Endometrial microvascular endothelial cells (primary cell): ENCODE results near the gene ZNF335. TPM values are rescaled to one million over a fixed set of nuclear protein-coding genes. Genes with fewer than 3 reads are reported as not detected.
"Not testable (repeated sequence)": the region's sequence is repeated elsewhere in the genome, so short reads cannot be mapped to it uniquely, and the experiment has no call there.

Experiments used
- in situ Hi-C: cut with HindIII; loops from 2 replicates; pipeline ENCODE4 v1.10.0; 2017; ENCODE audit warnings: low sequenced_read_pairs, low pct_unique_long_range_greater_than_20kb; ENCODE audit errors: inconsistent ontology term
- total RNA-seq: library from RNA; depleted of rRNA; stranded (reverse); fragments of >200 nt; gene quantifications from one replicate; pipeline ENCODE4 v1.2.3, GENCODE V29; 2015; ENCODE audit errors: inconsistent ontology term

ZNF335 gene
- total RNA-seq, 1 donor from 2014 or later, result 13.2 TPM

DNA sequence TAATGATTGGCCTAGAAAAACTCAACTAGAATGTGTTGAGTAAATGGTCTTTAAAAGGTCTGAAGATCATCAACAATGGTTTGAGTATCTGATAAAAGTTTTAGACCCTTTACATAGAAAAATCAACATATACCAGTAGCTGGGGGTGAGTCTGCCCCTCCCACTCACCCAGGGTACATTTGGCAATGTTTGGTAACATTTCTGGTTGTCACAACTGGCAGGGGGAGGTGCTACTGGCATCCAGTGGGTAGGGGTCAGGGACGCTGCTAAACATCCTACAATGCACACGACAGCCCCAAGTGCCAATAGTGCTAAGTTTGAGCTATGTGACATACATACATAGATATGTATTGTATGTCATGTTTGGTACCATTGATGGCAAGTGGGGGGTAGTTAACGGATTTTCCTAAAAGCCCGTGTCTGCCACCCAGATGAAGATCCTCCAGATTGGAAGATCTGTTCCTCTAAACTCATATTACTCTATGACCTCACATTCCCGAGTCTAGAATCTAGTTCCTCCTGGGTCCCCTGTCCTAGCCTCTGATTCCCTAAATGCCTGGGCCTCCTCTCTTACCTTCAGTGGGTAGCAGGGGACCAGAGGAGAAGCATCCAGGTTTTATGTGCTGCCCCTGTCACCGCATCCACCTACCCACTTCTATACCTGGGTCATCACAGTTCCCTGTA lies 34.2 kb upstream of the ZNF335 start:
- in situ Hi-C loops, result no loop called here

GRCh38 chr20:46004889-46005473 lies 33.0 kb upstream of the ZNF335 start:
- in situ Hi-C loops, result no loop called here

DNA sequence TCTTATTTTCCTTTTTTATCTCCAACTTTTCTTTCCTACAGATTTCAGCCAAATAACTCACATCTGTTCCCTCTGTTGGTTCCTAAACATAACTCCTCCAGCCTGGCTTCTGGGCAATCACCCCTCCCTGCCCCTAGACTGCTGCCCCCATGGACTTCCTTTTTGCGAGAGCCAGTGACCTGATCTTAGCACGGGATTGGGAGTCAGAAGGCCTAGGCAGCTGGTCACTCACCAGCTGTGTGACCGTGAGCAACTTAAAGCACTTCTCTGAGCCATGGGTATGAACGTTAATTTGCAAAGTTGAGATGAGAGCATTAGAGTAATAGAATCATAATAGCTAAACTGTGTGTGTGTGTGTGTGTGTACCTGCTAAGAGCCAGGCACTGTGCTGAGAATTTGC lies 32.2 kb upstream of the ZNF335 start:
- in situ Hi-C loops, result no loop called here

GRCh38 chr20:46002008-46002407 lies 30.0 kb upstream of the ZNF335 start:
- in situ Hi-C loops, result no loop called here

- in situ Hi-C loops, result no loop called here
Observed at GRCh38 chr20:46001498-46001897, 29.5 kb upstream of the ZNF335 start.

DNA sequence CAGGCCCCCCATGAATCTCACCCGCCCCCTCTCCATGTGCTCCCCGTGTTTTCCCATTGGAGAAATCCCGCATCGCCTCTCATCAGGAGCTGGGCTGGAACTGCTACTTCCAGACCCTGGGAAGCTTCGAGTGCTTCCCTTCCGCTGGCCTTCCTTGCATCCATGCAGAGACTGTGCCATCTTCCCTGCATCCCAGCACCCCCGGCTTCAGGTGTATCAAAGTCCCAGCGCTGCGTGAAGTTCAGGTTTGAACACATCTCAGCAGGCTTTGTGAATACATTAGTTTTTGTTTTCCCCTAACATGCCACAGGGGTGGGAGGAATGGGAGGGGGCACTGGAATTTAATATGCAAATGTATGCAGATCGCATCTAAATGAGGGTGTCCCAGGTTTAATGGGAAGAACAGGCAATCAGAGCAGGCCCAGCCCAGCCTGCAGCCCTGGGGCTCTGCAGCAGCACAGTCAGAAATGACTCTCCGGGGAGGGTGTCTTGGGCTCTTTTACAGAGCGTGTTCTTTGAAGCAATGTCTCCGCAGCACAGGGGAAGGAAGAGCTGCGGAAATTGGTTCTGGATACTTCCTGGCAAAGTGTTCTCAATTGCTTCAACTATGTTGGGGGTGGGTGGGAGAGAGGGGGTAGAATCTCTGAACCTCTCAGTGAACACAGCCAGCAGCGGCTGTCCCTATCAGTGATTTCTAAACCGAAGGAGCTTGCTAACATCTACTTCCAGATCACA lies 28.4 kb upstream of the ZNF335 start:
- in situ Hi-C loops, result no loop called here

DNA sequence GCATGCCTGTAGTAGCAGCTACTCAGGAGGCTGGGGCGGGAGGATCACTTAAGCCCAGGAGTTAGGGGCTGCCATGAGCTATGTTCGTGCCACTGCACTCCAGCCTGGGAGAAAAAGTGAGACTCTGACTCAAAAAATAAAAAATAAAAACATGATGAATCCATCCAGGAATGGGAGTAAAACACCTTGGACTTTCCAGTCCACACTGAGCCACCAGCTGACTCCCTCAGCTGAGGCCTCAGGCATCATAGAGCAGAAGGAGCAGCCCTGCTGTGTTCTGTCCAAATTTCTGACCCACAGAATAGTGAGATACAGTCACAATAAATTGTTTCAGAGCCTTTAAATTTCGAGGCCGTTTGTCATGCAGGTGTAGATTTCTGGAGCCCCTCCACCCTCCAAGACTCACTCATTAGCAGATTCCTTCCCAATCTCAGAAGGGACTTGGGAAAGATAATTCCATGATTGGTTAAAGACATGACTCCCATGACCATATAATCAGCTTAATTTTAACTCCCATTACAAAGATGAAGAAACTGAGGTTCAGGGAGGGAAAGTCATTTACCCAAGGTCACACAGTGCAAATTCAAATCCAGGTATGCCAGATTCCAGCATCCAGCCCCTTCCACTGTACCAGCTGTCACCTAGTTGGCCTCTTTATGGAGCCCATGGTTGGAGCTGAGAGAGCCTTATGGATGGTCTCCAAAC lies 27.7 kb upstream of the ZNF335 start:
- in situ Hi-C loops, result no loop called here

DNA sequence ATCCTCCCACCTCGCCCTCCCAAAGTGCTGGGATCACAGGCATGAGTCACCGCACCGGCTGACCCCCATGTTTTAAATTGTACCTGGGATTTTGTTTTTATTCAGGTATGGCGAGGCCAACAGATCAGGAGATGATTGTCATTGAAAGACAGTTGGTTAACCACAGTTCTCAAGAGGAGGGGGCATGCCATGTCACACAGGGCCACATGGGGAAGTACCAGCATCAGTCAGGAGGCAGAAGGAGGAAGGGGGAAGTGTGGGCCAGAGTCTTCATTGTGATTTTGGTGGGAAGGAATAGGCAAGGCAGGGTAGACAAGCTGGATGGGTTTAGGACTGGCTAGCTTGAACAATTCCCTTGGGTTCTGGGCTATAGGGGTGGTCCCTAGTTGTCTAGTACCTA lies 26.8 kb upstream of the ZNF335 start:
- in situ Hi-C loops, result no loop called here

DNA sequence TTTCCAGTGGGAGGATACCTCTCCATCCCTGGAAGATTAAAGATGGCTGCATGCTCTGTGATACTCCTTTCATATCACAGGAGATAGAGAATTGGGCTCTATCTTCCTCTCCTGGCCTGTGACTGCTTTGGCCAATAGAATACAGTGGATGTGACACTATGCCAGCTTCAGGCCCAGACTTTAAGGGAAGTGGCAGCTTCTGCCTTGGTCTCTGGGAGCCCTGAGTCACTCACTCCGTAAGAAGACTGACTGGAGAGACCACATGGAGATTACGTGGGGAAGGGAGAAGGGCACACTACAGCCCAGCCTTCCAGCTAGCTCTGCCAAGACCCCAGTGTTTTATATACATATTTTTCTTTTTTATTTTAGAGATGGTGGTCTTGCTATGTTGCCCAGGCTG lies 26.3 kb upstream of the ZNF335 start:
- in situ Hi-C loops, result no loop called here

DNA sequence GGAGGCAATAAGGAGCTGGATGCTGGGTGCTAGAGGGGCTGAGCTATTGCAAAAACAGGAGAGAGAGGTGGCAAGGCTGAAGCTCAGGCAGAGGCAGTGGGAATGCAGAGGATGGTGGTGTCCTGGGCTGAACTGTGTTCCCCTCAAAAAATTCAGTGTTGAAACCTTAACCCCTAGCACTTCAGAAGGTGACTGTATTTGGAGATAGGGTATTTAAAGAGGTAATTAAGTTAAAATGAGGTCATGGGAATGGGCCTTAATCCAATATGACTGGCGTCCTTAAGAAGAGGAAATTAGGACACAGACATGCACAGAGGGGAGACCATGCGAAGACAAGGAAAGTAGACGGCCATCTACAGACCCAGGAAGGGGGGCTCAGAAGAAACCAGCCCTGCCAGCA lies 25.2 kb upstream of the ZNF335 start:
- in situ Hi-C loops, result no loop called here

DNA sequence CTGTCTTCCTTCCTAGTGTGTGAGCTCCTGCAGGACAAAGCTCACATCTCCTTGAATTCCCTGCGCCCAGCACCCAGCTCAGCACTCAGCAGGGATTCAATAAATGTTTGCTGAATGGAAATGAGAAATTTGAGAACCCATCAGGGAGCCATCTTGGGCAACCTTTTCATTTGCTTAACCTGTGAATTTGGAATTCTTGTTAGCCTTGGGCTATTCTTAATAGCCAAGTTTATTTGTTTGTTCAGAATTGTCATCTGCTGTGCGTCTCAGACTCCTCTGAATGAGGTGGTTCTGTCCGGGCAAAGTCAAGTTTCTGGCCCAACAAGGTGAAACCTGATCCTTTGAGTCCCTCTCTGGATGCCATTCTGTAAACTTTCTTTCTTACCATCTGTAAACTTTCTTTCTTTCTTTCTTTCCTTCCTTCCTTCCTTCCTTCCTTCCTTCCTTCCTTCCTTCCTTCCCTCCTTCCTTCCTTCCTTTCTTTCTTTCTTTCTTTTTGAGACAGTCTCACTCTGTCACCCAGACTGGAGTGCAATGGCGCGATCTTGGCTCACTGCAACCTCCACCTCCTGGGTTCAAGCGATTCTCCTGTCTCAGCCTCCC lies 23.6 kb upstream of the ZNF335 start:
- in situ Hi-C loops, result not testable (repeated sequence)

DNA sequence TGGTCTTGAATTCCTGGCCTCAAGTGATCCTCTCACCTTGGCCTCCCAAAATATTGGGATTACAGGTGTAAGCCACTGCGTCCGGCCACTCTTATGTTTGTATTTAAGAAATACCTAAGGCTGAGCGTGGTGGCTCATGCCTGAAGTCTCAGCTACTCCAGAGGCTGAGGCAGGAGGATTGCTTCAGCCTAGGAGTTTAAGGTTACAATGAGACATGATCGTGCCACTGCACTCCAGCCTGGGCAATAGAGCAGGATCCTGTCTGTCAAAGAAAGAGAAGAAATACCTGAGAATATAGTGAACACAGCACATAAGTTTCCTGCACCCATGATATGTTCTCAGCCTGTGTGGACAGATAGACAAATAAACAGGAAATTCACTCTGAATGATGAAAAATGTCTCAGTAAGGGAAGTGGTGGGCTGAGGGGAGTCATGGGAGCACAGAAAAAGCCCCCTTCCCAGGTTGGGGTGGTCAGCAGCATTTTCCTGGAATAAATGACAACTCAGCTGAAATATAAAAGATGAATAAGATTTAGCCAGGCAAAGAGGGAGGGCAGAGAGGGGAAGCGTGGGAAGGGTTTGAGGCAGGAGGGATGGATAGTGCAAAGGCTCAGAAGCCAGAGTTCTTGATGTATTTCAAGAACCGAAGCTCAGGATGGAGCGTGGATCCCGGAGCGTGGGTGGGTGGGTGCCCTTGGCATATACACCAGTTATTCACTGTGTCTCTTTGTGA lies 22.9 kb upstream of the ZNF335 start:
- in situ Hi-C loops, result no loop called here

DNA sequence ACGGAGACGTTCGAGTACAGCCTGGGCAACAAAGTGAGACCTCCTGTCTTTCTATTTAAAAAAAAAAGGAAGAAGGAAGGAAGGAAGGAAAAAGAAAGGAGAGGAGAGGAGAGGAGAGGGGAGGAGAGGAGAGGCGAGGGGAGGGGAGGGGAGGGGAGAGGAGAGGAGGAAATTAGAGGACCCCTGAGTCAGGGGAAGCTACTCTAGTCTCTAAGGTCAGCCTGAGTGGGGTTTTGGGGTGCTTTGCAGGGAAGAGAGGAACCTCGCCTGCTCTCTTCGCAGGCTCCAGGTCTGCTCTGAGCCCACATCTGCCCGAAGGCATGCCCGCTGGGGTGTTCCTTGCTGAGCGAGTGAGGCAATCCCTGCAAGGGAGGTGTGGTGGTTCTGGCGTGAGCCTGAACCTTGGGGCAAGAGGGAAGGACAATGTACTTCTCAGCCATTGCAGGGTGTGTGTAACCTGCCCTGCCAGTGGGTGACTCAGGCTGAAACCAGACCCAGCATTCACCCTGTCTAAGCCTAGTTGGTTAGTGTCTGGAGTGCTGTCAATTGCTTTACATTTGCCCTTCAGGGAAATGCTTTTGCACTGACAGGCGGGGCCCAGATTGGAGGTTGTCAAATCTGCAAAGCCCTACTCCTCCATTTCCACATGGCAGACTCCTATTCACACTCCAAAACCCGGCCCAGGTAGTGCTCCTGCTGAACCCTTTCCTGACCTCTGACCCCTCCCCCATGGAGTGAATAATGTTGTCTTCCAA lies 21.4 kb upstream of the ZNF335 start:
- in situ Hi-C loops, result no loop called here

DNA sequence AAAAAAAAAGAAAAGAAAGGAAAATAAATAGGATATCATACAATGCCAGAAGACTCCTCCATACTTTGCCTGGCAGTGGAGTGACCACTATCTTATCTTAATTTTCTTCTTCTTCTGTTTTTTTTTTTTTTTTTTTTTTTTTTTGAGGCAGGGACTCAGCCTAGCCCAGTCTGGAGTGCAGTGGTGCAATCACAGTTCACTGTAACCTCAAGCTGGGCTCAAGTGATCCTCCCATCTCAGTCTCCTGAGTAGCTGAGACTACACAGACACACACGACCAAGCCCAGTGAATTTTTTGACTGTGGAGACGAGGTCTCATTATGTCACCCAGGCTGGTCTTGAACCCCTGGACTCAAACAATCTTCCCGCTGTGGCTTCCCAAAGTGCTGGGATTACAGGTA lies 19.6 kb upstream of the ZNF335 start:
- in situ Hi-C loops, result no loop called here

GRCh38 chr20:45988830-45989229 lies 16.8 kb upstream of the ZNF335 start:
- in situ Hi-C loops, result not testable (repeated sequence)

DNA sequence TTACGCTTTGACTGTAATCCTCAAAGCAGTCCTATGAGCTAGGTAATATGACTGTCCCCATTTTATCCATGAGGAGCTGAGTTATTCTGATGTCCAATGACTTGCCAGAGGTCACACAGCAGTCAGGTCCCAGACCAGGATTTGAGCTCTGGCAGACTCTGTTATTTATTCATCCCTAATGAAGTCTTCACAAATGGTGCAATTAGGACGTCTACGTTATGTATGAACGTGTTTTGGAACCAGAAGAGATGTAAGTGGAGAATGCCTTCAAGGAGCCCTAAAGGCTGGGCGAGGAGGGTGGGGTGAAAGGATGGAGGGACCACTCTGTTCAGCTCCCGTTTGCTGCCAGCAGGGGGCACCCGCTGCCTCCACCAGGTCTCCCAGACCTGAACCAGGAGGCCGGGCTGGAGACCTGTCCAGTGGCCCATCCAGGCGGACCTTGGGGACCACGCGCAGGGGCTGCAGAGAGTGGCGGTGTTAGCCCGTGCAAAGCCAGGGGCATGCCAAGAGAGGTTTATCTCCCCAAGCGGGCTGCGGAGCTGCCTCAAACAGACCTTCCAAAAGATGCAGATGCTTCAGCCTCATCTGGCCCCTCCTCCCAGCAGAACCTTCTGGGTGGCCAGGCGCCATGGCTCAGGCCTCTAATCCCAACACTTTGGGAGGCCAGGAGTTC lies 15.2 kb upstream of the ZNF335 start:
- in situ Hi-C loops, result no loop called here

DNA sequence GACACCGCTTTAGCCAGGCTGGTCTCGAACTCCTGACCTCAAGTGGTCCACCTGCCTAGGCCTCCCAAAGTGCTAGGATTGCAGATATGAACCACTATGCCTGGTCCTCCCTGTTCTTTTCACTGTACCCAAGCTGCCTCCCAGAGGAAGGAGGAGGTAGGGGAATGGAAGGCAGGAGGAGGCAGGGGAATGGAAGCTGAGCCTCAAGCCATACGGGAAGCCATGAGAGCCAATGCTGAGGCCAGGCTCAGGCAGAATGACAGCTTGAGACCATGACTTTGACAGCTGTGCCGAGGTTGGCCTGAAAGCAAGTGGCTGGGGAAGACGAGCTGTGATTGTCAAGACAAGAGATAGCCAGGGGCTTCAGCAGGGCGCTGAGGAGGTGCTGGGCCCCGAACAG lies 13.6 kb upstream of the ZNF335 start:
- in situ Hi-C loops, result no loop called here
